D721Med (cell line): ENCODE measurements around the gene PTPRG.

Experiments
- DNase-seq: peaks from one replicate; pipeline ENCODE4 v3.0.0; 2011; ENCODE audit warnings: low spot score; ENCODE audit not compliant: insufficient read length
- FAIRE-seq: peaks from 2 replicates; lab custom pipeline; 2011; peaks lifted over from hg19 to GRCh38; lab: Jason Lieb, UNC
- TF ChIP-seq, protein P1 (sequence below): IDR thresholded peaks from 2 replicates; pipeline ENCODE4 v1.5.1; 2012; ENCODE audit warnings: mild to moderate bottlenecking, control low read depth; ENCODE audit not compliant: insufficient read depth; ENCODE audit errors: missing control alignments

Gene PTPRG

DNA sequence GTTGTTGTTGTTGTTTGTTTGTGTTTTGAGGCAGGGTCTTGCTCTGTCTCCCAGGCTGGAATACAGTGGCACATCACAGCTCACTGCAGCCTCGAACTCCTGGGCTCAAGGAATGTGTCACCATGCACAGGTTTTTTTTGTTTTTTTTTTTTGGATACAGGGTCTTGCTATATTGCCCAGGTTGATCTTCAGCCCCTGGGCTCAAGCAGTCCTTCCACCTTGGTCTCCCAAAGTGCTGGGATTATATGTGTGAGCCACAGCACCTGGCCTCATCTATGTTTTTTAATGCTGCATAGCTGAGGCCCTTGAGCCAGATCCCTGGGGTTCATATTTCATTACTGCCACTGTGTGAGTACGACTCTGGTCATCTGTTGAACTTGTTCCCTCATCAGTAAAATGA lies 459.3 kb downstream of the PTPRG start:
- no peak for DNase-seq
- TF ChIP-seq, protein P1, sequence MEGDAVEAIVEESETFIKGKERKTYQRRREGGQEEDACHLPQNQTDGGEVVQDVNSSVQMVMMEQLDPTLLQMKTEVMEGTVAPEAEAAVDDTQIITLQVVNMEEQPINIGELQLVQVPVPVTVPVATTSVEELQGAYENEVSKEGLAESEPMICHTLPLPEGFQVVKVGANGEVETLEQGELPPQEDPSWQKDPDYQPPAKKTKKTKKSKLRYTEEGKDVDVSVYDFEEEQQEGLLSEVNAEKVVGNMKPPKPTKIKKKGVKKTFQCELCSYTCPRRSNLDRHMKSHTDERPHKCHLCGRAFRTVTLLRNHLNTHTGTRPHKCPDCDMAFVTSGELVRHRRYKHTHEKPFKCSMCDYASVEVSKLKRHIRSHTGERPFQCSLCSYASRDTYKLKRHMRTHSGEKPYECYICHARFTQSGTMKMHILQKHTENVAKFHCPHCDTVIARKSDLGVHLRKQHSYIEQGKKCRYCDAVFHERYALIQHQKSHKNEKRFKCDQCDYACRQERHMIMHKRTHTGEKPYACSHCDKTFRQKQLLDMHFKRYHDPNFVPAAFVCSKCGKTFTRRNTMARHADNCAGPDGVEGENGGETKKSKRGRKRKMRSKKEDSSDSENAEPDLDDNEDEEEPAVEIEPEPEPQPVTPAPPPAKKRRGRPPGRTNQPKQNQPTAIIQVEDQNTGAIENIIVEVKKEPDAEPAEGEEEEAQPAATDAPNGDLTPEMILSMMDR = no peak
- no peak for FAIRE-seq

DNA sequence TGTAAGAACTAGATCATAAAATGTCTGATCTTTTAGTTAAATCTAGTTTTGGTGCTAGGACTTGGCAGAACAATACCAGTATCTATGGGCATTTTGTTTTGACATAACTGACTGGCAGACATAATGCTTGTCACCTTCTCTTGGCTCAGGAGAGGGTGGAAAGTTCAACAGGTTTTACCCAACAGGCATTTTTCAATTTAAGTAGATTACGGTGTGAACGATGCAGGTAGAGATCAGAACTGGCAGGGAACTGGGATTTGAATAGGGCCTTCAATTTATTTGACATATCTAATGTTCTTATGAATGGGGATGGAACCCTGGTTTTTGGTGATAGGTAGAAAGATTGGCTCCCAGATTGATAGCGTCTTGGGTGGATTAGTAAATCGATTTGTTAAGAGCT lies 460.9 kb downstream of the PTPRG start:
- TF ChIP-seq, protein P1 = no peak
- no peak for FAIRE-seq
- DNase-seq = no peak

DNA sequence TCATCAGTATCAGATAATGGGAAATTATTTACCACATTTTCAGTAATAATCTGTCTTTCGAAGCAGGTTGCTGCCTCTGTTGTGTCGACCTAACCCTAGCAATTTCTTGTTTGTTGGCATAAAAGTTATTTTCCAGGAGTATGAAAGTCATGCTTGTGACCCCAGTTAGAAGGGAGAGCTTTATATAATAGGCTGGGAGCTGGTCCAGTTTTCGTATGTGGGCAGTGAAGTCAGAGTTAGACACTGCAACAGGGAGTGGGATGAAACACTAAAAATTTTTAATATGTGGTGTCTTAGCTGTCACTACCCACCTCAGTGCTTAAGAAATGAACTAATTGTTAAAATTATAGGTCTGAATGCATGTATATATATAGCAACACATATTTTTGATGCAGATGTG lies 463.5 kb downstream of the PTPRG start:
- FAIRE-seq (no peak), DNase-seq (no peak)
- TF ChIP-seq, protein P1 = no peak

DNA sequence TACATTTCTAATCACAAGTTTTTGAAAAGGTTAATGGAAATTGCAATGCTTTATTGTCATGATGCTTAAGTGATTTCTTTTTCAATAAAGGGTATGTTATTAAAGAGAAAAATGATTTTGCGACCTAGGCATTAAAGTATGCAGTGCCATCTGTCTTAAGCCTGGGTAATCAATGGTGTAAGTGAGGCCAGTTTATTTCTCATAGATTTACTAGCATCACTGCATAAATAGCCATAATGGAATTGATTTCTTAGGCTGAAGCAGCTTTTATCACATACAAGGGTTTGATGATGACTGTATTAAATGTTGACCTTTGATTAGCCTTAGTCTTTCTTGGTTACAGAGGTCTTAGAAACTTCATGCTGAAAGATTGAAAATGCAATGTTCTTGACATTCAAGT lies 464.5 kb downstream of the PTPRG start:
- FAIRE-seq (no peak), DNase-seq (no peak)
- TF ChIP-seq, protein P1 = no peak

DNA sequence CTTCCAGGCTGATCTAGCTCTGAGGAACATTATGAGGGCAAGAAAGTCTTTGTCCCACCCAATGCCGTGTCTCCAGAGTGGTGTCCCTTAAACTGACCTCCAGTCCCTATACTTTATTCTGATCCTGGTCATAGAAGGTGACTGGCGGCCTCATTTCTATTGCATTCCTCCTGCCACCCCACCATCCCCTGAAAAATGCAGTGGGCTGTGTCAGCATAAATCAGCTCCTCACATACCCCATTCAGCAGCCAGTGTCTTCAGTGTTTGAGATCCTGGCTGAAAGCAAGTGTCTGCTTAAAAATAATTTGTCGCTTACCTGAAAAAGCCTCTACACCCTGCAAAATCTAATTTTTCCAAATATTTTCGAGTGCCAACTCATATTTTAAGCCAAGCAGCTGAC lies 465.9 kb downstream of the PTPRG start:
- FAIRE-seq (no peak), DNase-seq (no peak)
- TF ChIP-seq, protein P1 = no peak

DNA sequence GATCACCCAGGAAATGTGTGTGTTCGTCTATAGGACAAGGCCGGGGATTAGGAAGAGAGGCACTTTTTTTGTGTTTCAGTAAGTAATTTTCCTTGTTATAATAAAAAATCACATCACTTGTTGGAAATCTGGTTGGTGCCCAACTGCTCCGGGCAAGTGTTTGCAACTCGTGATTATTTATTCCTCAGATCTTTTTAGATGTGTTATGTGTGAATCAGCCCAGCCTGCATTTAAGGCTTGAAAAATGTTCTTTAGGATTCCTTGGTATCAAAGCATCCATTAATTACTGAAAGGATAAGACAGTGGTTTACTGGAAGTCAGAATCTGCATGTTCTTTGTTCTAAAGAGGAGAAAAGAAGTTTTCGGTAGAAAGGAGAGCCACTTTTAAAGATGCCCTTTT lies 466.4 kb downstream of the PTPRG start:
- TF ChIP-seq, protein P1 = no peak
- FAIRE-seq = no peak
- no peak for DNase-seq

DNA sequence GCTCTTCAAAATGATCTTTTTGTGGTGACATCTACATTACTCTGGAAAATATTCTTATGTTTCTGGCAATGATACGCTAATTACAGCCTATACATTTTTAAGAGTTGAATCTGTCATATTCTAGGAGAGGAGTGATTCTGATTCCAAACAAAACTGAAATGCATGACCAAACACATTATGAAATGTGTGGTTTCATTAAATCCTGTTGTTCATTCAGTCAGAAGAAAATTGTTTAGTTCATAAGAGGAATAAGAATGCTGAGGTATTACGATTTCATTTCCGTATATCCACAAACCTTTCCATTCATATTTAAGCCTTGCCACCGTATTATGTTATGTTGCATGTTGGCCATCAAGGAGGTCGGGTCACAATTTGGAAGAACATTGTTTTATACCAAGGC lies 466.9 kb downstream of the PTPRG start:
- FAIRE-seq = no peak
- DNase-seq = no peak
- TF ChIP-seq, protein P1 = no peak
